GM19099 (cell line): ENCODE data around the gene ITGB5.

Experiments
- POLR2A ChIP-seq: IDR thresholded peaks from 3 replicates; pipeline ENCODE4 v1.6.1; 2011; ENCODE audit warnings: low read depth; ENCODE audit not compliant: insufficient read length; ENCODE audit errors: extremely low read depth

ITGB5 gene

GRCh38 chr3:124797426-124797945, 89.7 kb downstream of the ITGB5 start:
- no peak for TF ChIP-seq POLR2A

- no peak for TF ChIP-seq POLR2A
Observed at GRCh38 chr3:124796477-124796876, 90.7 kb downstream of the ITGB5 start.

GRCh38 chr3:124793054-124793739, 94.0 kb downstream of the ITGB5 start:
- TF ChIP-seq POLR2A = no peak

- TF ChIP-seq POLR2A = no peak
Observed at GRCh38 chr3:124792341-124793040, 94.7 kb downstream of the ITGB5 start.

- no peak for TF ChIP-seq POLR2A
Observed at GRCh38 chr3:124791639-124792151, 95.5 kb downstream of the ITGB5 start.

GRCh38 chr3:124791142-124791541, 96.0 kb downstream of the ITGB5 start:
- TF ChIP-seq POLR2A = no peak

- TF ChIP-seq POLR2A = no peak
Observed at GRCh38 chr3:124788254-124788745, 98.9 kb downstream of the ITGB5 start.

- no peak for TF ChIP-seq POLR2A
Observed at GRCh38 chr3:124787476-124788195, 99.5 kb downstream of the ITGB5 start.

GRCh38 chr3:124786511-124787241, 100.5 kb downstream of the ITGB5 start:
- TF ChIP-seq POLR2A = no peak

GRCh38 chr3:124785973-124786372, 101.2 kb downstream of the ITGB5 start:
- TF ChIP-seq POLR2A = no peak

GRCh38 chr3:124784686-124785382, 102.3 kb downstream of the ITGB5 start:
- TF ChIP-seq POLR2A = no peak

GRCh38 chr3:124783696-124784095, 103.5 kb downstream of the ITGB5 start:
- TF ChIP-seq POLR2A = no peak

GRCh38 chr3:124781476-124782376, 105.4 kb downstream of the ITGB5 start:
- no peak for TF ChIP-seq POLR2A
